NCI-H1694 (cell line): Measurements from ENCODE around the gene KCTD2.
"Not testable (repeated sequence)": the region's sequence is repeated elsewhere in the genome, so short reads cannot be mapped to it uniquely, and the experiment has no call there.

ENCODE experiments used
- DNase-seq: peaks from one replicate; lab custom pipeline; 2025; lab: John Stamatoyannopoulos, UW

Gene KCTD2

GRCh38 chr17:75020331-75021110 is 26.5 kb upstream of the KCTD2 start:
- DNase-seq: no peak

DNA sequence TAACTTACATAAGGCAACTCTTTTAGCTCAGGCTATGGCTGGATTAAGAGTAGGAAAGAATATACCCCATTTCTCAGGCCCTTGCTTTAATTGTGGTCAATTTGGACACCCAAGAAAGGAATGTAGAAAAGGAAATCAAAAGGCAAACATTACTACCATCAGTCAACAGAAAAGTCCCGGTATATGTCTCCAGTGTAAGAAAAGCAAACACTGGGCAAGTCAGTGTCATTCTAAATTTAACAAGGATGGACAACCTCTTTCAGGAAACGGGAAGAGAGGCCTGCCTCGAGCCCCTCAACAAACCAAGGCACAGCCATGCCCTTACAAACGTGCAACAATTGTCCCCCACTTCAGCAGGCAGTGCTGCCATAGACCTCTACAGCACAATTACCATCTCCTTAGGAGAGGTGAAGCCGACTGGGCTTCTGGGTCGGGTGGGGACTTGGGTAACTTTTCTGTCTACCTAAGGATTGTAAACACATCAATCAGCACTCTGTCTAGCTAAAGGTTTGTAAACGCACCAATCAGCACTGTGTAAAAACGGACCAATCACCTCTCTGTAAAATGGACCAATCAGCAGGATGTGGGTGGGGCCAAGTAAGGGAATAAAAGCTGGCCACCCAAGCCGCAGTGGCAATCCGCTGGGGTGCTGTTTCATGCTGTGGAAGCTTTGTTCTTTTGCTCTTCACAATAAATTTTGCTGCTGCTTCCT is 22.2 kb upstream of the KCTD2 start:
- DNase-seq: no peak

DNA sequence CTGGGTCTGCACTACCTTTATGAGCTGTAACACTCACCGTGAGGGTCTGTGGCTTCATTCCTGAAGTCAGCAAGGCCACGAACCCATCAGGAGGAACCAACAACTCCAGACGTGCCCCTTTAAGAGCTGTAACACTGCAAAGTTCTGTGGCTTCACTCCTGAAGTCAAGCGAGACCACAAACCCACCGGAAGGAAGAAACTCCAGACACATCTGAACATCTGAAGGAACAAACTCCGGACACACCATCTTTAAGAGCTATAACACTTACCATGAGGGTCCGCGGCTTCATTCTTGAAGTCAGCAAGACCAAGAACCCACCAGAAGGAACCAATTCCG is 21.7 kb upstream of the KCTD2 start:
- DNase-seq: not testable (repeated sequence)

DNA sequence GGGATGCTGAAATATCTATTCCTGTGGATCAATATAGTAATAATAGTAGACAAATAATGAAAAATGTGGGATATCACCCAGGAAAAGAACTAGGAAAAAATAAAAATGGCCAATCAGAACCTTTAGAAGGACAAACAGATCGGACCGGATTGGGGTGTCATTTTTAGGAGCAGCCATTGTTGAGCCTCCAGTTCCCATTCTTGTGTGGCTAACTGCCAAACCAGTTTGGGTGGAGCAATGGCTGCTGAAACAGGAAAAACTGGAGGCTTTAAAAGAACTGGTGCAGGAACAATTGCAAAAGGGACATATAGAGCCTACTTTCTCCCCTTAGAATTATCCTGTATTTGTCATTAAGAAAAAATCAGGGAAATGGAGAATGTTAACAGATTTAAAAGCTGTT is 20.4 kb upstream of the KCTD2 start:
- not testable (repeated sequence) for DNase-seq

GRCh38 chr17:75030161-75030560 is 16.9 kb upstream of the KCTD2 start:
- DNase-seq: no peak

DNA sequence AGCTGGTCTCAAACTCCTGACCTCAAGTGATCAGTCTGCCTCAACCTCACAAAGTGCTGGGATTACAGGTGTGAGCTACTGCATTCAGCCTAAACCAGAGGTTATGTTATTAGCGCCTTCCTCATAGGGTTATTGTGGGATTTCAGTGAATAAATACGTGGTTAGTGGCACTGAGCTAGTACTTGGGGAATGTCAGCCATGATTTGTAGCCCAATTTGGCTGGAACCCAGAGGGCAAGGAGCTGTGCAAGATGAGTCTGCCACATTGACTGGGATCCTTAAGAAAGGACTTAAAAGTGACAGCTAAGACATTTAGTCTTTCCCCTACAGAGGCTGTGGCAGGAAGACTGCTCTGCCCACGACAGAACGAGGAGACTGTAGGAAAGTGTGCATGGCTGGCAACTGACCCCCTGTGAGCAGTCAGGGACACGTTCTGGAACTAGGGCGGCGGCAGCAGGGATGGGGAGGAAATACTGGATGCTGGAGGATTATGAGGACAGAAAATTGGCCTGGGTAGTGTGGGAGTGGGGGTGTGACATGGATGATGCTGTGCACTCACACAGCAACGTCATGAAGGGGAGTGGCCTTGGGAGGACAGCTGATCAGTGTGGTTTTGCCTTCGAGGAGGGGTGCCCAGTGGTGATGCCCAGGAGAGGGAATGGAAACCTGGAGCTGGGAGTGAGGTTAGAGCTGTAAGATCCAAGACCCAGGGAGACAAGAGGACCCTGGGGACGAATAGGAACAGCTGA is 14.9 kb upstream of the KCTD2 start:
- peak; percentile 42 for DNase-seq

DNA sequence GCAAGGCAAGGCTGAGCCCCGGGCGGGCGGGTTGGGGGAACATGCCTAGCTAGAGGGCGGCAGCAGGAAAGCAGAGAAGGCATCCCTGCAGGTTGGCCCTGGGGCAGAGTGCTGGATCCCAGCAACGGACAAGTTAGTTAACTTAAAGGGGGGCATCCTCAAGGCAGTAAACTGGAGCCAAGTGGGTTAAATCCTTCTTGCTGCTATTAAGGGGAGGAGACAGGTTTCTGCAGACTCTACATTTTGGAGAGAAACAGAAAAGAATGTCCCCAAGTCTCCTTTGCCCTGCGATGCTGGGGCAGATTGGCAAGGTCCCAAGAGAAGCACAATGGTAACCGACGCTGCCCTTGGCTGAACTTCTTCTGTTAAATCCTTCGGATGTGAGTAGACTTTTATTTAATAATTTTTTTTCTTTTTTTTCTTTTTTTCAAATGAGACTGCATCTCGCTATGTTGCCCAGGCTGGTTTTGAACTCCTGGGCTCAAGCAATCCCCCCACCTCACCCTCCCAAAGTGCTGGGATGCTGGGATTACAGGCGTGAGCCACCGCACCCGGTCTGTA is 14.2 kb upstream of the KCTD2 start:
- no peak for DNase-seq

DNA sequence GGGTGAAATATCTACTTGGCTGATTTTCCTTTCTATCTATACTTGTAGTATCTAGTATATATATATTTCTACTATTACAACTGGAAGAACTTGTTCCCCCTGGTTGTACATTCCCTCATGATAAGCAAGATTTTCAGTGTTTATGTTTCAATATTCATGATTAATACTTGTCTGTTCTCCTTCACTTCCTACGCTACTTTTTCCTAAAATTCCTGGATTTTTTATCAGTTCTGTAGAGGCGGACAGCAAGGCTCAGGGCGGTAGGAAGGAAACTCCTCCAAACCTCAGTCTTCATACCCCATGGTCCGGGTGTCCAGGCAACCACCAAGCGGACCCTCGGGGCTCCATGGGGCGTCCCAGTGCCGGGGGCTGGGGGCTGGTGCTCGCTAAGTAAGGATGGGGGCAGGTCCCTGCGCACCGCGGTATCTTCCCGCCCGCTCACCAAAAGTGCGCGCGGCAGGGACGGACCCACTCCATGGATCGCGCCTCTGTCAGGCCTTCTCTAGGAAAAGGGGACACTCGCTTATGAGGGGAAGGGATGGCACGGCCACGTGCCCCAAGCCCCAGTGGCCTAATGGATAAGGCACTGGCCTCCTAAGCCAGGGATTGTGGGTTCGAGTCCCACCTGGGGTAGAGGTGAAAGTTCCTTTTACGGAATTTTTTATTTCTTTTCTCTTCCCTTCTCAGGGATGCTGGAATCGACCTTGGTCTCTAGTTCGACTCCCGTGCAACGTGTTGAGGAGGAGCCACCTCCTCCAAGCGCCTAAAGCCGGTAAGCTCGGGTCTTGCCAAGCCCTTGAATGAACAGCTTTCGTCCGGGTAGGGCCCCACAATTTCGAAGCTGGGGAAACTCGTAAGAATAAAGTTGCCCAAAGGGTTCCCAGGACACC is 13.4 kb upstream of the KCTD2 start:
- DNase-seq: peak; percentile 98

DNA sequence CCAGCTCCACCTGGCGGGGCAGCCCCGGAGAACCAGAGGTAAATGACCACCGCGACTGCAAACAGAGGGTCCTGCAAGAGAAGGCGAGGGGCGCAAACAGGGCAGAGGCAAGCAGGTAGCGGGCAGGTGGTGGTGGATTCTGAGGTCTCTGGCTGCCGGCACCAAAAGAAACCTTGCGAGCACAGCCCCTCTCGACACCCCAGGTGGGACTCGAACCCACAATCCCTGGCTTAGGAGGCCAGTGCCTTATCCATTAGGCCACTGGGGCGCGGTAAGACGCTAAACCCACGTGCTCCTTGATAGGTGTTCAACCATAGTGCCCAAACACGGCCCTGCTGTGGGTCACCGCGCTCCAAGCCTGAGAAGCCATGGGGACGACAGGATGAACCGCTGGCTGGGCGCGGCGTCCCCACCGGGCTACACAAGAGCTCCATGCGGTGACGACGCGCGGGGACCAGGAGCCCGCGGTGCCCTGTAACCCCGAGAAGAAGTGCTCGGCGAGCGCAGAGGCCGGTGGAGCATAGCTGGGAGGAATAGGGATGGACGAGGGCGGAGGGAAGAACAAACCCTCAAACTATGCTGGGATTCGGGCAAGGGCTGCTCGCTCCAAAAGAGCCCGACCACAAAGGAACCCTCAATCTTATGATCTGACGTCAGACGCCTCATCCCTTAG is 12.7 kb upstream of the KCTD2 start:
- DNase-seq: peak; percentile 93

GRCh38 chr17:75036643-75037268 is 10.3 kb upstream of the KCTD2 start:
- no peak for DNase-seq

- no peak for DNase-seq
Observed at GRCh38 chr17:75039238-75039637, 7.8 kb upstream of the KCTD2 start.

GRCh38 chr17:75041656-75042280 is 5.3 kb upstream of the KCTD2 start:
- no peak for DNase-seq

GRCh38 chr17:75043789-75044188 is 3.2 kb upstream of the KCTD2 start:
- DNase-seq: not testable (repeated sequence)

DNA sequence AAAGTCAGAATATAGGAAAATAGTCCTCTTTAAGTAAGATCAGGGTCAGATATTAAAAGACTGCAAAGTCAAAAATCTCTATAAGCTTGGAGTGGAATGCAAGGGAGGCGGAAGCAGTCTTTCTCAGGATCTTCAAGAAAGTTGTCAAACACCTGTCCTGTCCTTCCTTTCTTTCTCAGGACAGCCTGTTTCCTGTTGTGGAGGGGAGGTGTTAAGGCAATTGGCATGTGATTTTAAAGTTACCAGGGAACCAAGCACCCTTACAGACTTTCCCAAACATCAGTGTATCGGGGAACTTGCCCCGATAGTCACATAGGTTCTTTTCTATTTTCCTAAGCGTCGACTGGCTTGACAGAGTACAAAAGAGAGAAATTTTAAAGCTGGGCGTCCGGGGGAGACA is 2.3 kb upstream of the KCTD2 start:
- no peak for DNase-seq

DNA sequence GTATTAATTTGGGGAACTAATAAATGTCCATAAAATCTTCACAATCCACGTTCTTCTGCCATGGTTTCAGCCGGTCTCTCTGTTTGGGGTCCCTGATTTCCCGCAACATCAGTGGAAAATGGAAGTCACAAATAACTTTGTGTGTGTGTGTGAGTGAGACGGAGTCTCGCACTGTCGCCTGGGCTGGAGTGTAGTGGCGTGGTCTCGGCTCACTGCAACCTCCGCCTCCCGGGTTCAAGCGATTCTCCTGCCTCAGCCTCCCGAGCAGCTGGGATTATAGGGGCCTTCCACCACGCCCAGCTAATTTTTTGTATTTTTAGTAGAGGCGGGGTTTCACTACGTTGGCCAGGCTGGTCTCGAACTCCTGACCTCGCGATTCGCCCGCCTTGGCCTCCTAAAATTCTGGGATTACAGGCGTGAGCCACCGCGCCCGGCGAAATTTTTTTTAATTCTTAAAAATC is 1.0 kb upstream of the KCTD2 start:
- DNase-seq: not testable (repeated sequence)

DNA sequence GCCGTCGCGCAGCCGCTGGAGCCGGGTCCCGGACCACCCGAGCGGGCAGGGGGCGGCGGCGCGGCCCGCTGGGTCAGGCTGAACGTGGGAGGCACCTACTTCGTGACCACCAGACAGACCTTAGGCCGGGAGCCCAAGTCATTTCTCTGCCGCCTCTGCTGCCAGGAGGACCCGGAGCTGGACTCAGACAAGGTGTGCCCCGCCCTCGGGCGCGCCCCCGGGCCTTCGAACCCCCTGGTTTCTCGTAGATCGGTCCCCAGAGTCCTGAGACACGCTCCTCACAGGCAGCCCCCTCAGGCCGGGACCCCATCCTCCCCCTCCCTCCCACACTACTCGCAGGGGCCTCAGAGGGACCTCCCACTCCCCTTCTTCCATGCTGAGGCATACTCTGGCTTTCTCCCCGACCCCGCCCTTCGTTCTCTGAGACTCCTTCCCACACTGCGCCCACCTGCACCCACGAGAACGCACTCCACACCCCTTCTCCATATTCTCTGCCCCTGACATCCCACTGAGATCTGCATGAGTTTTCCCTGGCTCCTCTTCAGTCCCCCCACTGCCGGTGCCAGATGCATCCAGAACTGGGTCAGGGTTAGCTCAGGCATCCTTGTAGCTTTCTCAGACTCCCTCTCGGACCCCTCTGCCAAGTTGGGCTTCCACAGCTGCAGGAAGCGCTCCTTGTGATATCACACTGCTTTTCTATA is 523 bp downstream of the KCTD2 start:
- no peak for DNase-seq

DNA sequence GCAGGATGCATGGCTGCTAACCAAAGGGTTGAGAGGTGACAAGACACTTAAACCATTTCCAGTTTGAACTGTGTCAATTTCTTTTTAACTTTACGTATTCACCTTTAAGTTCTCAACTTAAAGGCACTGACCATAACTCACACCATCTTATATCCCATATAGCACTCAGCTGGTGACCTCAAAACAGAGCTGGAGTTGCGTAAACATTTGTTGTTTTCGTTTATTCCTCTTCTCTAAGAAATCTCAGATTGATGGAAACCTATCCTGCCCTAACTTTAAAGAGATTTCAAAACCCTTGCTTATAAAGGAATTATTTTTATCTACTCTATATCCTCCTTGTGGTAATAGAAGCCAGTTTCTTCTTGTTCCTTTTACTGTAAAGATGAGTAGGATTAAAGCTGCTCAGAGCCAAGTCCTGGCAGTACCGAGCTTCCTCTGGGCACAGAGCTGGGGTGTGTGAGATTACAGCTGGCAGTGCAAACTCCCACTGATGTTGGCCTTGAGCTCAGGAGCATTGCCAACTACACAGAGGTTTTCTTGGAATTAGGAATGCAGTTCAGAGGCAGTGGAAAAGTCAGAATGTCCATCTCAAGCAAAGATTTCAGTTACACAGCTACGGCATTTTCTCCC is 1.3 kb downstream of the KCTD2 start:
- DNase-seq: no peak

GRCh38 chr17:75049057-75049456 is 2.0 kb downstream of the KCTD2 start:
- DNase-seq: no peak

- DNase-seq: no peak
Observed at GRCh38 chr17:75049706-75050105, 2.7 kb downstream of the KCTD2 start.
